HAP-1 (cell line): Measurements from ENCODE around the gene KCNMA1.
A peak's percentile ranks its signal among the peaks of the same experiment; 100 is the strongest.
"Not testable (repeated sequence)": the region's sequence is repeated elsewhere in the genome, so short reads cannot be mapped to it uniquely, and the experiment has no call there.

Source experiments
- DNase-seq, 2 experiments: peaks; one replicate each; pipeline ENCODE4 v3.0.0-alpha.2; 2016 to 2020; ENCODE audit warnings: low spot score in 2 of 2
- H3K27me3 ChIP-seq: fragments of 250-450 bp; sonication (Bioruptor Pico); 2 replicates; pipeline ENCODE4 v1.5.1; 2020; ENCODE audit warnings: low read depth, mild to moderate bottlenecking, moderate library complexity
- H3K36me3 ChIP-seq: fragments of 250-450 bp; sonication (Bioruptor Pico); replicated peaks from 2 replicates; pipeline ENCODE4 v1.5.1; 2020; ENCODE audit warnings: mild to moderate bottlenecking
- H3K4me1 ChIP-seq: fragments of 250-450 bp; sonication (Bioruptor Pico); 2 replicates; pipeline ENCODE4 v1.5.1; 2020; ENCODE audit warnings: mild to moderate bottlenecking
- H3K4me3 ChIP-seq: fragments of 250-450 bp; sonication (Bioruptor Pico); 2 replicates; pipeline ENCODE4 v1.5.1; 2020; ENCODE audit warnings: mild to moderate bottlenecking, moderate library complexity
- H3K9me3 ChIP-seq: fragments of 250-450 bp; sonication (Bioruptor Pico); 2 replicates; pipeline ENCODE4 v1.5.1; 2020; ENCODE audit warnings: mild to moderate bottlenecking, moderate library complexity
- in situ Hi-C: fragments of 300-500 bp; cut with MboI; formaldehyde crosslinking; loops from 3 replicates; pipeline ENCODE4 v1.14.3; 2020; ENCODE audit warnings: low sequenced_read_pairs, inconsistent platforms, mixed read lengths

The KCNMA1 gene

DNA sequence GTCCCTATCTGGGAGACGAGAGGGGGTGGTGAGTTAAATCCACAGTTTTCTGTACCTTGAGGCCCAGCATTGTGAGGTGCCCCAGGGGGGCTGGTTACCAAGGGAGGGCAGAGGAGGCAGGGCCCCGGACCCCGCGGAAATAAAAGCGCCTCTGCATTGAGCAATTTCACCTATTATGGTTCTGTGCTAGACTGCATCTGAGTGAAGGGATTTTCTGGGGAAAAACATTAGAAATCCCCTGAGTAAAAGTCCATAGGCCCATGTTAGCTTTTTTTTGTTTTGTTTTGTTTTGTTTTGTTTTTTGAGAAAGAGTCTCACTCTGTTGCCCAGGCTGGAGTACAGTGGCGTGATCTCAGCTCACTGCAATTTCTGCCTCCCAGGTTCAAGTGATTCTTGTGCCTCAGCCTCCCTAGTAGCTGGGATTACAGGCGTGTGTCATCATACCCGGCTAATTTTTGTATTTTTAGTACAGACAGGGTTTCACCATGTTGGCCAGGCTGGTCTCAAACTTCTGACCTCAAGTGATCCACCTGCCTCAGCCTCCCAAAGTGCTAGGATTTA is 225.0 kb downstream of the KCNMA1 start:
- H3K4me1 ChIP-seq, H3K9me3 ChIP-seq, in situ Hi-C loops: not testable (repeated sequence)

DNA sequence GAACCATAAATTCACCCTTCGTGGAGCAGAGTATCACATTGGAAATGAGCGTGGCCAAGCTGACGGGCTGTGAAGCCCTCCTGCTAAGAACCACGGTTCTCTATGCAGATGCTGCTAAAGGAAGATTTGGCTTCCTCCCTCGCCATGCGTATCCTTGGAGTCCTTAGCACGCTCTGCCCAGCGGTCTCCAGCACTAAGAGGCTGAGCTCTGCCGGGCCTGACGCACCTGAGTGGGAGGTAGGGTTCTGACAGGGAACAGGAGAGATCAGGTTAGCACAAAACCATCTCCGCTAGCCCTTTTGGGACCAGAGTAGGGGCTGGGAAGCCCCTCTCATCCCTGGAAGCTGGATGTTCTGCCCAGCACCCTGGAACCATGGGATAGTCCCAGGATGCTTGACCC is 225.8 kb downstream of the KCNMA1 start:
- in situ Hi-C loops: no loop called here
- Histone ChIP-seq H3K4me1 (no peaks in the 10 kb centered on the region), H3K9me3 (no peaks in the 10 kb centered on the region), H3K4me3 (no peak overlapping the region), H3K36me3 (no peaks in the 10 kb centered on the region), H3K27me3 (peaks cover 4% of the 10 kb centered on the region; the same call in 1 of the 2 replicates)
- DNase-seq: no peak

More for the DNA sequence above, 225.0 kb downstream of the KCNMA1 start:
- H3K36me3 ChIP-seq, DNase-seq, H3K4me3 ChIP-seq, H3K27me3 ChIP-seq: not testable (repeated sequence)

DNA sequence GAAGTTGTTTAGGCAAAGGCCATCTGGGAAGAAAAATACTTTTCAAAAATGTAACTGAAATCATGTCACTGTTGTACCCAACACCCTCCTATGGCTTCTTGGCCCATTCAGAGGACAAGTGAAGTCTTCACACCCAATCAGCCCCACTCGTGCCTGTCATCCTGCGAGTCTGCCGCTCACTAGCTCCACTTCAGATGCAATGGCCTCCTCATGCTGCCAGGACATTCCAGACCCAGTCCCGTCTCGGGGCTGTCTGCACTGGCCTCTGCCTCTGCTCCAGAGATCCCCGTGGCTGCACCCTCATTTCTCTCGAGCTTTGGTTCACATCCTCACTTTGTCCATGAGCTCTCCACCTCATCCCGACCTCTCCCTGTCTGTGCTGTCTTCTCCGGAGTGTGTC is 227.1 kb downstream of the KCNMA1 start:
- in situ Hi-C loops: no loop called here

DNA sequence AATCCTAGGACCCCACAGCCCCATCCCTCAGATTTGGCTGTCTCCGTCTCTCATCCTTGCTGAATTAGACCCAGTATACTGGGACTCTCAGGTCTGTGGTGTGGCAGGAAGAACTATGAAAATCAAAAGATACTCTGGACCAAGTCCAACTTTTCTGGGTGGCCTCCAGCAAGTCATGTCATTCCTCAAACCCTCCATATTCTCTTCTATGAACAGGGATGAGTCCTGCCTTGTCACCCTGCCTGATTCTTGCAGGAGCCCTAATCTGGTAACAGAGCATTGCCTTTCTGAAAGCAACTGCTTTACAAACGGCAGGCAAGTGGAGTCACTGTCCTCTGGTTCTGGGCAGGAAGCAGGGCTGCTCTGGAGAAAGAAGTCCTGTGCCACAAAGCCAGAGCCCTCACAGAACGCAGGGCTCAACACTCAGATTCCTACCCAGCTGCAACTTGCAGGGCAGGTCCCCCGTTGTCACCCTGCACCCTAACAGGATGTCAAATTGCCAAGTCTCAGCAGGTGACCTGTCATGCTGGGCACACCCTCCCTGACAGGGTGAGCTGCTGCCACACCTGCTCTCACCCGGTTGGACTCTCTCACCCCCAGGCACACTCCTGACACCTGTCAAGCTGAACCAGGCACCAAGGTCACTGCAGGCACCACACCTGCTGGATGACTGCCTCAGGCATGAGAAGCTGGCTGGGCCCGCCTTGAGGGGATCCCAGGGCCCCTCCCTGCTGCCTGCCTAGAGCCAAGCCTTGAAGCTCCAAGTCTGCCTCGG is 227.7 kb downstream of the KCNMA1 start:
- H3K36me3 ChIP-seq: no peaks in the 10 kb centered on the region
- in situ Hi-C loops: no loop called here
- DNase-seq: no peak
- no peaks in the 10 kb centered on the region for H3K9me3 ChIP-seq
- H3K4me1 ChIP-seq: no peaks in the 10 kb centered on the region
- no peak overlapping the region for H3K4me3 ChIP-seq
- H3K27me3 ChIP-seq: peaks cover 2% of the 10 kb centered on the region; the same call in 1 of the 2 replicates

More for the DNA sequence above, 227.1 kb downstream of the KCNMA1 start:
- Histone ChIP-seq H3K9me3 (no peaks in the 10 kb centered on the region), H3K4me3 (no peak overlapping the region), H3K4me1 (no peaks in the 10 kb centered on the region), H3K27me3 (peaks cover 4% of the 10 kb centered on the region; the same call in 1 of the 2 replicates), H3K36me3 (no peaks in the 10 kb centered on the region)
- DNase-seq: no peak

DNA sequence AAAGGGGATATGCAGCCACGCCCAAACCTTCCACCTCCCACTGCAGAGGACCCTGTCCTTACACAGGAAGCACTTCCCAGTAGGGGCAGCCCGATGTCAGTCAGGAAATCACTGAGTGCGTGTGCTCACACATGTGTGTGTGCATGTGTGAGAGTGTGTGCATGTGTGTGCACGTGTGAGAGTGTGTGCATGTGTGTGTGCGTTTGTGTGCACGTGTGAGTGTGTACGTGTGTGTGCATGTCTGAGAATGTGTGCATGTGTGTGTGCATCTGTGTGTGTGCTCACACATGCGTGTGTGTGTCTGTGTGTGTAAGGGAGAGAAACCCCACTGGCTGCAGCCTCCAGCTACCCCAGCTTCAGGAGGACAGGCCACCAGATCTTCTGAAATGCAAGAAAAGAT is 229.3 kb downstream of the KCNMA1 start:
- no peak for DNase-seq
- Histone ChIP-seq H3K36me3 (no peaks in the 10 kb centered on the region), H3K4me3 (no peak overlapping the region), H3K9me3 (no peaks in the 10 kb centered on the region), H3K27me3 (peaks cover 2% of the 10 kb centered on the region; the same call in 1 of the 2 replicates), H3K4me1 (no peaks in the 10 kb centered on the region)
- in situ Hi-C loops: no loop called here

DNA sequence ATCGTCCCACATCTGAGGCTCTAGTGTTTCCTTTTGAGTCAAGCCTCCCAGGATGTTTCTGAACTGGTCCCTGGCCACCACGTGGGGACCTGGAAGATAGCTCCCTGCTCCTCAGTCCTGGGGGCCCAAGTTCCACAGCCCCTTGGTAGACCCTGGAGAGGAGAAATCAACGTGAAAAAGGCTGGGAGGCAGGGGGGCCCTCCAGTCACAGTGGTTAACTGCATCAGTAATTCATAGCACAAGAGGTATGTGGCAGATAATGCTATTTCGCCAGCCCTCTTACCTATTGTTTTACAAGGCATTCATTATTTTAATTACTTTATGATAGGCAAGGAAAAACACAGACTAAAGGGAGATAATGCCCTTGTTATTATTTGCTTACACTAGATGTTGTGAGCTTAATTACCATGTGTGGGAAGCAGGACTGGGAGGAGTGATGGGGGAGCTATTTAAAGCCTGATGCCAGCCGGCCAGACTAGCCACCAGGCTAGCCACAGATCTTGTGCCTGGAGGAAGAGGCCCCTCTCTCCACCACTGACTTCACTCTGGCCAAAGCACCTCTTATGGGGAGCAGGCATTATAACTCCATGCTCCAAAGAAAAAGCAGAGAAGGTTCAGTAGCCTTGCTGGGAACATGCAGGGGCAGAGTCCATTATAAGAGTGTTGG is 230.7 kb downstream of the KCNMA1 start:
- no peak for DNase-seq
- in situ Hi-C loops: no loop called here
- H3K4me1 ChIP-seq: no peaks in the 10 kb centered on the region
- peaks cover 2% of the 10 kb centered on the region; the same call in 1 of the 2 replicates for H3K27me3 ChIP-seq
- H3K36me3 ChIP-seq: no peaks in the 10 kb centered on the region
- no peak overlapping the region for H3K4me3 ChIP-seq
- no peaks in the 10 kb centered on the region for H3K9me3 ChIP-seq

DNA sequence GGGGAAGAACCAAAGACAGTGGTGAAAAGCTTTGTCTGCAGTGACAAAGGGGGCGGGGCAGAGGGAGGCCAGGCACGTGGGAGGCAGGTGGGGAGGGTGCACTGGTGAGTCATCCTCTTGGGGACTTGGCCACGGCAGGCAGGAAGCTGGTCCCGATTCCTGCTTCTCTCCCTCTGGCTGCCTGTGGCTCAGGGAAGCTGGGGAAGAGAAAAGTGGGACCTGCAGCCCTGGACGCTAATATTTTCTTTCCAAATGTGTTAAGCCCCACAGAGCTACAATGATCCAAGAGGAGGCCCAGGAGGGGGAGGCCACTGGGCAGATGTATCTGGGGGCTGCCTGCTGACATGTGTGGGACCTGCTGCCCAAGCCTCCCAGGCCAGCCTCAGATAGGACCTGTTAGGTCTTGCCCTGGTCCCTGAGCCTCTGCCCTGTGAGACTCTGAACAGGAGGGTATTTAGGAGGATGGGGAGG is 231.8 kb downstream of the KCNMA1 start:
- Histone ChIP-seq H3K36me3 (no peaks in the 10 kb centered on the region), H3K4me1 (no peaks in the 10 kb centered on the region), H3K9me3 (no peaks in the 10 kb centered on the region), H3K4me3 (no peak overlapping the region), H3K27me3 (0 out of 2 replicates have a peak, but pooled peaks cover 2% of the 10 kb centered on the region)
- in situ Hi-C loops: no loop called here
- peak in 1 of 2 experiments; percentile 60 for DNase-seq

DNA sequence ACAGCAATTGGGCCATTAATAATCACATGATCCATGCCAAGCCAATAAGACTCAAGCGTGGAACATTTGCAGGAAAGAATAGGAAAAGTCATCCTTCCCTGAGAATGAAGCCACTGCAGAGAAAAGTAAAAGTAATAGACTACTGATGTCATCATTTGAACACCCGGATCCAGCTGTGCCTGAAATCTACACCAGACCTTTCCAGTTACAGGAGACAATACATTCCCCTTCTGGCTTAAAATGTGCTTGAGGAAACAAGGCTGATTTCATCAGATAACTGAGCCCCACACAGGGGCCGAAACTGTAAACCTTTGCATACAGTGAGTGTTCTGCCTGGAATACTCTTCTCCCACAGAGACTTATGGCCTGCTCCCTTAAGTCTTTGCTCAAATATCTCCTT is 232.8 kb downstream of the KCNMA1 start:
- H3K27me3 ChIP-seq: no peaks in the 10 kb centered on the region
- no peak for DNase-seq
- H3K4me1 ChIP-seq: no peaks in the 10 kb centered on the region
- H3K4me3 ChIP-seq: no peak overlapping the region
- no peaks in the 10 kb centered on the region for H3K9me3 ChIP-seq
- in situ Hi-C loops: no loop called here
- no peaks in the 10 kb centered on the region for H3K36me3 ChIP-seq

DNA sequence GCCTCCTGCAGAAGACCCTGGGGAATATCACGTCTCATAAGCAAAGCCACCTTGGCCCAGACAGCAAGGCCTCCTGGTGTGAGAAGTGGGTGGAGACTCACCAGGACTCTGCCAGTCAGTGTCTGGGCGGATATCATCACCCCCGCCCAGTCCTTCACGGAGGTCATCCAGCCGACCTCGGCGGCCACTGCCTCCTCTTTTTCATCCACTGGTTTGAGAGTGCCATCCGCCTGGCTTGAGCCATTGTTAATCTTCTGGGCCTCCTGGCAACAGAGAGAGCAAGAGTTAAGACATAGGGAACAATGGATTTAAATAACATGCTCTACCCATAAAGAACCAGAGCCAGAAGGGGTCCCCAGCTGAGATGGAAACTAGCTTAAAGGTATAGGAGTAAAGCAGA is 233.8 kb downstream of the KCNMA1 start:
- Histone ChIP-seq H3K4me3 (no peak overlapping the region), H3K9me3 (no peaks in the 10 kb centered on the region), H3K4me1 (no peaks in the 10 kb centered on the region), H3K27me3 (no peaks in the 10 kb centered on the region), H3K36me3 (no peaks in the 10 kb centered on the region)
- DNase-seq: no peak
- in situ Hi-C loops: no loop called here

DNA sequence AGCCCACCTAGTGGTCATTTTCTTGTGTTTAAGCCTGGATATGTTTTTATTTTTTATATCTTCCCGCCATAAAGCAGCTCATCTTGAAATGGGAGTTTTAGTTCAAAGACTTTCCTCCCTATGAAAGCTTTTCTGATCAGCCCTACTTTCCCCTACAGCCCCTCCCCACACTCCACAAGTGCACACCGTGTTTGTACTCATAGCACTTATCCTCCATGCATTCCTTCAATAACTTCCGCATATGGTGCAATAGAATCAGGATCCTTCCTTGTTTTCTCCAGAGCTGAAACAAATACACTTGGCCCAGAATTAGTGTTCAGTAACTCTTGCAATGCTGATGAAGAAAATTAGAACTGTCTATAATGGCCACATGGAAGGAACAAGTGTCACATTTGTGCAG is 235.9 kb downstream of the KCNMA1 start:
- Histone ChIP-seq H3K36me3 (no peaks in the 10 kb centered on the region), H3K4me3 (no peak overlapping the region), H3K4me1 (no peaks in the 10 kb centered on the region), H3K9me3 (no peaks in the 10 kb centered on the region), H3K27me3 (no peaks in the 10 kb centered on the region)
- DNase-seq: no peak
- in situ Hi-C loops: no loop called here

DNA sequence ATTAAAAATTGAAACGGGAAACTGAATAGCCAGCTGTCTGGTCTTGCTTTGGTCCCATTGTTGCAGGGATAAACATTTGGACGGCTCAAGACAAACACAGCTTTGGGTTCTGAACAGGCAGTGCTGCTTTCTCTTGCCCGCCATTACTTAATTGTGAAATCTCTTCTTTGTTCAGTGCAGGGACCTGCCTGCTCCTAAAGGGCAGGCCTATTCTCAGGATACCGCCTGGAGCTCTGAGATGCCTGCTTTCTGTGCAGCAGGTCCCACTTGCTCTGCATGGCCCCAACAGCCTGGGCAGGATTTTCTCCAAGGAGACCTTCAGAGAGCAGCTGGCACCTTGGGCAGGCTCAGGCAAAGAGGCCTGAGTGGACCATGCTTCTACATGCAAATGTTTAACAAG is 237.6 kb downstream of the KCNMA1 start:
- no peaks in the 10 kb centered on the region for H3K9me3 ChIP-seq
- DNase-seq: no peak
- no peaks in the 10 kb centered on the region for H3K27me3 ChIP-seq
- no peaks in the 10 kb centered on the region for H3K4me1 ChIP-seq
- H3K4me3 ChIP-seq: no peak overlapping the region
- no peaks in the 10 kb centered on the region for H3K36me3 ChIP-seq
- in situ Hi-C loops: no loop called here

DNA sequence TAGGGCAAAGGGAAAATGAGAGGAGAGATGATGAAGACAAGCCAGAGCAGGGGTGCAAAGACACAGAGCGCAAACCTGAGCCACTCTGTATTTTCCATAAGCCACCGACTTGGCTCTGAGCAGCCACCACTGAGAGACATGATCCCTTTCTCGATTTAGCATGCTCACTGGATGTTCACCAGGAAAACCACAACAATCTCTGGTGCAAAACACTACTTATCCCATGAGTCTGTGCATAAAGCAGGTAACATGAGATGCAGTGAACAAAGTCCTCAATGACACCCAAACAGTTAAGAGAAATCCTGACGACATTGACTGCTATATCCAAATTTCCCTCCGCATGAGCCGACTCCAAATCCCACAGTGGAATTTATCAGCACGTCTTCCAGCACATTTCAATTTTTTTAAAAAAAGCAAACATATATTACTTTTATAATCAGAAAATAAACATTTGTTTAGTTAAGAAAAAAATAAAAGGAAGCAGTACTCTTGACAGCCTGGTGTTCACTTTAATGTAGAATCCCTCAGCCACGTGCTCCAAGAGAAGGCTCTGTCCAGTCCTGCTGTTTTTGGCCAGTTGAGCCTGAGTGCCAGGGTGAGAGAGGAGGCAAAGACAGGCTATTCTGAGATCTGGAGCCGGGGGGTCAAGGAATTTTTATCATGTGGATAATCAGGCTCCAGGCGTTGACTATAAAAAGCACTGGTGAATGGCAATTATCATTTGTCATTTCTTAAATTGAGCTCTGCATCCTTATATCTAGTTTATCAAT is 238.4 kb downstream of the KCNMA1 start:
- no peak for DNase-seq
- Histone ChIP-seq H3K4me3 (no peak overlapping the region), H3K4me1 (no peaks in the 10 kb centered on the region), H3K9me3 (no peaks in the 10 kb centered on the region), H3K27me3 (no peaks in the 10 kb centered on the region), H3K36me3 (no peaks in the 10 kb centered on the region)
- in situ Hi-C loops: no loop called here

DNA sequence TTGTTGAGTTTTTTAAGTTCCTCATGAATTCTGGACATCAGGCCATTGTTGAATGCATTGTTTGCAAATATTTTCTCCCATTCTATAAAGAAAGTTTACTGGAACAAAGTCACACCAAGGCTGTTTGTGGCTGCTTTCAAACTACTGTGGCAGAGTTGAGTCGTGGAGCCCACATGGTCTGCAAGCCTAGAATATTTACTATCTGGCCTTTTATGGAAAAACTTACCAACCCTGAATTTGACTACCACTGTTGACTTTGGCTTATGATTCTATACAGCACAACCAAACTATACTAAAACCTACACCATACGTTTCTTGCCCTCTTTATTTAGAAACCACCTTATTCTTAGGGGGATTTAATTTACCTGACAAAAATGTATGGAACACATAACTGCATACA is 239.1 kb downstream of the KCNMA1 start:
- no peaks in the 10 kb centered on the region for H3K27me3 ChIP-seq
- no peak for DNase-seq
- H3K4me3 ChIP-seq: no peak overlapping the region
- no peaks in the 10 kb centered on the region for H3K4me1 ChIP-seq
- H3K9me3 ChIP-seq: no peaks in the 10 kb centered on the region
- in situ Hi-C loops: no loop called here
- no peaks in the 10 kb centered on the region for H3K36me3 ChIP-seq
